Measurements from ENCODE around the gene ZNF532.

DNA sequence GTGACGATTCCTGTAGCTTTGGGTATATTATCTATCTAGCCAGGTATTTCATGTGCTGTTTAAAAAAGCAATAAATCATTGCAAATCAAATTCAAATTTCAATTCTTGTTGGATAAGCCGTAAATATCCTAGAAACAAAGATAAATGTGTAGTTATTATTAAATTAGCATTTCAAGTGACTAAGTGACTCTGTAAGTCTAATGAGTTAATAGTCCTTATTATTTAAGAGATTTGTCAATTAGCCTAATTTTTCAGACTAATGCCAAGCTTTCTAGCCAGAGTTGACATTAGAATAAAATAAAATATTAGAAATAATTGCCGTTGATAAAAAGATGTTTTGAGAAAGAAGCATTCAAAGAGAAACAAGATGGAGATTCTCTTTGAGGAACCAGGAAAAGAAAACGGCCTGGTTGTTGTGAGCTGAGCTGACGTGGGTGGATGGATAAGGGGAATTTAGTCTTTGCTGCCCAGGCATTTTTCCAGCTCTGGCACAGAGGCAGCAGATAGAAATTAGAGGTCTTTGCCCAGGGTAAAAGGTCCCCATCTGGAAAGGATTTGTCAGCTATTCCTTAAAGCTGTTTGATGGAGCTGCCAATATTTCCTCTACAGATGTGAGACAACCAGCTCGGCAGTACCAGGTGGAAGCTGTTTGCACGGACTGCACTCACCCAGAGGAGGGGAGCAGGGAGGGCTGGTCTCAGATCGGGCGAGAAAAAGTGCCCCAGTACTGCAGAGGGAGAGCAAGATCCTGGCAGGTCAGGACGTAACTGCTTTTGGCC lies 157.7 kb downstream of the ZNF532 start:
- TF ChIP-seq, protein P1, sequence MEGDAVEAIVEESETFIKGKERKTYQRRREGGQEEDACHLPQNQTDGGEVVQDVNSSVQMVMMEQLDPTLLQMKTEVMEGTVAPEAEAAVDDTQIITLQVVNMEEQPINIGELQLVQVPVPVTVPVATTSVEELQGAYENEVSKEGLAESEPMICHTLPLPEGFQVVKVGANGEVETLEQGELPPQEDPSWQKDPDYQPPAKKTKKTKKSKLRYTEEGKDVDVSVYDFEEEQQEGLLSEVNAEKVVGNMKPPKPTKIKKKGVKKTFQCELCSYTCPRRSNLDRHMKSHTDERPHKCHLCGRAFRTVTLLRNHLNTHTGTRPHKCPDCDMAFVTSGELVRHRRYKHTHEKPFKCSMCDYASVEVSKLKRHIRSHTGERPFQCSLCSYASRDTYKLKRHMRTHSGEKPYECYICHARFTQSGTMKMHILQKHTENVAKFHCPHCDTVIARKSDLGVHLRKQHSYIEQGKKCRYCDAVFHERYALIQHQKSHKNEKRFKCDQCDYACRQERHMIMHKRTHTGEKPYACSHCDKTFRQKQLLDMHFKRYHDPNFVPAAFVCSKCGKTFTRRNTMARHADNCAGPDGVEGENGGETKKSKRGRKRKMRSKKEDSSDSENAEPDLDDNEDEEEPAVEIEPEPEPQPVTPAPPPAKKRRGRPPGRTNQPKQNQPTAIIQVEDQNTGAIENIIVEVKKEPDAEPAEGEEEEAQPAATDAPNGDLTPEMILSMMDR (optimal IDR thresholded peaks at IDR 0.05 in 1 of 3, IDR thresholded peaks at IDR 0.05 in 1 of 3, conservative IDR thresholded peaks at IDR 0.05 in 1 of 3; ENCODE audit: extremely low read depth in 1 of 3, insufficient read depth in 2 of 3, low read length in 3 of 3), result no peak
- no peak for TF ChIP-seq EZH2 (IDR thresholded peaks at IDR 0.05; ENCODE audit: low read length)

All from keratinocyte (primary cell).